ENCODE data around the gene APOBEC3B. TPM values are rescaled to one million over a fixed set of nuclear protein-coding genes. Genes with fewer than 3 reads are reported as not detected.
"Not testable (repeated sequence)": the region's sequence is repeated elsewhere in the genome, so short reads cannot be mapped to it uniquely, and the experiment has no call there.

Gene APOBEC3B
- total RNA-seq, 2 experiments from 2014 or later = 1.7 to 31.9 TPM

- H3K27ac ChIP-seq (ENCODE audit: low read depth, low read length, poor library complexity, severe bottlenecking) = no peak overlapping the region
- no peak overlapping the region for H3K4me2 ChIP-seq (ENCODE audit: low read length)
- no peaks in the 10 kb centered on the region; the same call in 1 of the 2 replicates for H3K36me3 ChIP-seq (ENCODE audit: insufficient read depth, low read length)
- ChIA-PET CTCF (ENCODE audit: unreplicated experiment) (no interaction called here), POLR2A (no interaction called here)
- H3K79me2 ChIP-seq (ENCODE audit: insufficient read depth, low read depth, low read length) = no peaks in the 10 kb centered on the region
- no peaks in the 10 kb centered on the region for H4K20me1 ChIP-seq (ENCODE audit: insufficient read depth, low read length)
- H3K9me2 ChIP-seq (ENCODE audit: insufficient read depth, low read length) = no peaks in the 10 kb centered on the region
- BruUV-seq (replicated peaks) = no TSS peak
- H3K4me1 ChIP-seq (ENCODE audit: insufficient read depth, low read length, poor library complexity, severe bottlenecking) = peaks cover 33% of the 10 kb centered on the region
- H2AFZ ChIP-seq (ENCODE audit: low read length) = no peak overlapping the region
- no peak overlapping the region for H3K4me3 ChIP-seq (ENCODE audit: low read depth, low read length, poor library complexity, severe bottlenecking)
- TF ChIP-seq EZH2phosphoT487 (IDR thresholded peaks at IDR 0.05; ENCODE audit: borderline replicate concordance, low read depth, low read length) (no peak), CTCF (conservative IDR thresholded peaks at IDR 0.05; ENCODE audit: low read length) (no peak)
- H3K9me3 ChIP-seq (ENCODE audit: low read length) = peaks cover 16% of the 10 kb centered on the region; the same call in 1 of the 2 replicates
- DNase-seq (ENCODE audit: low spot score) = no peak
- intact Hi-C loops (cut with micrococcal nuclease; ENCODE audit: unreplicated experiment) = no loop called here
Measured at GRCh38 chr22:38986629-38987028, 4.5 kb downstream of the APOBEC3B start.

GRCh38 chr22:38987171-38987895, 5.2 kb downstream of the APOBEC3B start:
- Histone ChIP-seq H3K27ac (ENCODE audit: low read depth, low read length, poor library complexity, severe bottlenecking) (no peak overlapping the region), H3K4me1 (ENCODE audit: insufficient read depth, low read length, poor library complexity, severe bottlenecking) (peaks cover 26% of the 10 kb centered on the region), H3K36me3 (ENCODE audit: insufficient read depth, low read length) (no peaks in the 10 kb centered on the region; the same call in 1 of the 2 replicates), H3K9me2 (ENCODE audit: insufficient read depth, low read length) (no peaks in the 10 kb centered on the region), H3K4me2 (ENCODE audit: low read length) (no peak overlapping the region), H2AFZ (ENCODE audit: low read length) (no peak overlapping the region), H4K20me1 (ENCODE audit: insufficient read depth, low read length) (no peaks in the 10 kb centered on the region), H3K79me2 (ENCODE audit: insufficient read depth, low read depth, low read length) (no peaks in the 10 kb centered on the region), H3K9me3 (ENCODE audit: low read length) (peaks cover 16% of the 10 kb centered on the region; the same call in 1 of the 2 replicates), H3K4me3 (ENCODE audit: low read depth, low read length, poor library complexity, severe bottlenecking) (no peak overlapping the region)
- ChIA-PET POLR2A (no interaction called here), CTCF (ENCODE audit: unreplicated experiment) (interaction anchor here (0.6 kb wide), 1 partner anchor 88 kb away, joined by 3 read pairs; no protein-coding TSS in a partner anchor)
- BruUV-seq (replicated peaks) = no TSS peak
- DNase-seq (ENCODE audit: low spot score) = no peak
- intact Hi-C loops (cut with micrococcal nuclease; ENCODE audit: unreplicated experiment) = no loop called here
- TF ChIP-seq EZH2phosphoT487 (IDR thresholded peaks at IDR 0.05; ENCODE audit: borderline replicate concordance, low read depth, low read length) = no peak
- TF ChIP-seq CTCF (conservative IDR thresholded peaks at IDR 0.05; ENCODE audit: low read length) = no peak

- H2AFZ ChIP-seq (ENCODE audit: low read length) = no peak overlapping the region
- H3K4me2 ChIP-seq (ENCODE audit: low read length) = no peak overlapping the region
- intact Hi-C loops (cut with micrococcal nuclease; ENCODE audit: unreplicated experiment) = no loop called here
- DNase-seq (ENCODE audit: low spot score) = no peak
- no peaks in the 10 kb centered on the region for H4K20me1 ChIP-seq (ENCODE audit: insufficient read depth, low read length)
- H3K4me1 ChIP-seq (ENCODE audit: insufficient read depth, low read length, poor library complexity, severe bottlenecking) = peaks cover 22% of the 10 kb centered on the region
- ChIA-PET POLR2A (no interaction called here), CTCF (ENCODE audit: unreplicated experiment) (no interaction called here)
- H3K4me3 ChIP-seq (ENCODE audit: low read depth, low read length, poor library complexity, severe bottlenecking) = no peak overlapping the region
- no peaks in the 10 kb centered on the region for H3K36me3 ChIP-seq (ENCODE audit: insufficient read depth, low read length)
- no peaks in the 10 kb centered on the region for H3K79me2 ChIP-seq (ENCODE audit: insufficient read depth, low read depth, low read length)
- H3K9me2 ChIP-seq (ENCODE audit: insufficient read depth, low read length) = no peaks in the 10 kb centered on the region
- no TSS peak for BruUV-seq (replicated peaks)
- H3K27ac ChIP-seq (ENCODE audit: low read depth, low read length, poor library complexity, severe bottlenecking) = no peak overlapping the region
- H3K9me3 ChIP-seq (ENCODE audit: low read length) = peaks cover 3% of the 10 kb centered on the region; the same call in 1 of the 2 replicates
- TF ChIP-seq CTCF (conservative IDR thresholded peaks at IDR 0.05; ENCODE audit: low read length) = no peak
- TF ChIP-seq EZH2phosphoT487 (IDR thresholded peaks at IDR 0.05; ENCODE audit: borderline replicate concordance, low read depth, low read length) = no peak
Measured at GRCh38 chr22:38989466-38989865, 7.3 kb downstream of the APOBEC3B start.

- BruUV-seq (replicated peaks); H3K27ac ChIP-seq (ENCODE audit: low read depth, low read length, poor library complexity, severe bottlenecking); H3K4me2 ChIP-seq (ENCODE audit: low read length); H4K20me1 ChIP-seq (ENCODE audit: insufficient read depth, low read length); CTCF ChIA-PET (ENCODE audit: unreplicated experiment); H3K4me3 ChIP-seq (ENCODE audit: low read depth, low read length, poor library complexity, severe bottlenecking); H3K9me2 ChIP-seq (ENCODE audit: insufficient read depth, low read length); H3K4me1 ChIP-seq (ENCODE audit: insufficient read depth, low read length, poor library complexity, severe bottlenecking); POLR2A ChIA-PET; intact Hi-C loops (cut with micrococcal nuclease; ENCODE audit: unreplicated experiment); H3K79me2 ChIP-seq (ENCODE audit: insufficient read depth, low read depth, low read length); DNase-seq (ENCODE audit: low spot score); H2AFZ ChIP-seq (ENCODE audit: low read length); H3K36me3 ChIP-seq (ENCODE audit: insufficient read depth, low read length); H3K9me3 ChIP-seq (ENCODE audit: low read length): not testable (repeated sequence)
Measured at GRCh38 chr22:38992871-38993371, 10.8 kb downstream of the APOBEC3B start.

Data from OCI-LY7 (cell line).